DMS 273 (cell line): ENCODE data around the gene PTGR1.
A peak's percentile ranks its signal among the peaks of the same experiment; 100 is the strongest.

ENCODE experiments used
- DNase-seq: peaks from one replicate; lab custom pipeline; 2025; ENCODE audit not compliant: unreplicated experiment; lab: John Stamatoyannopoulos, UW

The PTGR1 gene

DNA sequence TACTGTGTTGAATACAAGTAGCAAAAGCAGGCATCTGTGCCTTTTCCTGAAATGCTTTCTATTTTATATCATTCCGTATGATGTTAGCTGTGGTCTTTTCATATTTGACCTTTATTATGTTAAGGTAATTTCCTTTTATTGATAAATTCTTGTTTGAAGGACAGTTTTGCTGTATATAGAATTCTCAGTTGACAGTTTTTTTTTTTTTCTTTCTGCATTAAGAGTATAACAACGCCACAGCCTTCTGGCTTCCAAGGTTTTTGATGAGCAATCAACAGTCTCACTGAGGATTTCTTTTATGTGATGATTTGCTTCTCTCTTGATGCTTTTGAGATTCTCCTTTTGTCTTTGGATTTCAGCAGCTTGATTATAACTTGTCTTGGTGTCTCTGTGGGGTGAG, 50.8 kb downstream of the PTGR1 start:
- no peak for DNase-seq

DNA sequence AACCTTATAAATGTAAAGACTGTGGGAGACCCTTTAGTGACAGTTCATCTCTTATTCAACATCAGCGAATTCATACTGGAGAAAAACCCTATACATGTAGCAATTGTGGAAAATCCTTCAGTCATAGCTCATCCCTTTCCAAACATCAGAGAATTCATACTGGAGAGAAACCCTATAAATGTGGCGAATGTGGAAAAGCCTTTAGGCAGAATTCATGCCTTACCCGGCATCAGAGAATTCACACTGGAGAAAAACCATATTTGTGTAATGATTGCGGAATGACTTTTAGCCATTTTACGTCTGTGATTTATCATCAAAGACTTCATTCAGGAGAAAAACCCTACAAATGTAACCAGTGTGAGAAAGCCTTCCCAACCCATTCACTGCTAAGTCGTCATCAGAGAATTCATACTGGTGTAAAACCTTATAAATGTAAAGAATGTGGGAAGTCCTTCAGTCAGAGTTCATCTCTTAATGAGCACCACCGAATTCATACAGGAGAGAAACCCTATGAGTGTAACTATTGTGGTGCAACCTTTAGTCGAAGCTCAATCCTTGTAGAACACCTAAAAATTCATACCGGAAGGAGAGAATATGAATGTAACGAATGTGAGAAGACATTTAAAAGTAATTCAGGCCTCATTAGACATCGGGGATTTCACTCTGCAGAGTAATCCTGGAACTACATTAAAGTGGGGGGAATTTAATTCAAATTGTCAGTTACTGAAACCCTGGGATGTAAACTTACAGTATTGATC, 56.8 kb downstream of the PTGR1 start:
- peak; percentile 25 for DNase-seq

DNA sequence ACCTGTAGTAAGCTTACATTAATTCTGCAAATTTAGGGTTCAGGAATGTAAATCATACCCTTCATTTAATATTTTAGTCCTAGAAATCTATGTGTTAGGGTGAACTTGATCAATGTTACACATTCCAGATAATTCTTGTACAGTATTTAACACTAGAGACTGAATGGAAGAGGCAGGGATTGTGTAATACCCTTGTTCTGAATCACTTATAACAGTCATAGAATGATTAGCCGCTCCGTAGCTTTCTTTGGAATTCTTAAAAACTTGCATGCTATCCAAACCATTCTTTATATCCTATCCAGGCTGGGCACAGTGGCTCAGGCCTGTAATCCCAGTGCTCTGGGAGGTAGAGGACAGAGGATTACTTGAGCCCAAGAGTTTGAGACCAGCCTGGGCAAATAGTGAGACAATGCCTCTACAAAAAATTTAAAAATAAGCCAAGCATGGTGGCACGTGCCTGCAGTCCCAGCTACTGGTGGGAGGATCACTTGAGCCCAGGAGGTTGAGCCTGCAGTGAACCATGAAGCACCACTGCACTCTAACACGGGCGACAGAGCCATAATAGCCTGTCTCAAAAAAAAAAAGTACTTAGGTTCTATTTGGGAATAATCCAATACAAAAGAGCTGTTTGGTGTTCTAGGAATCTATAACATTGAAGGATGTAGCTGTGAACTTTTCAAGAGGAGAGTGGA, 66.2 kb downstream of the PTGR1 start:
- no peak for DNase-seq

DNA sequence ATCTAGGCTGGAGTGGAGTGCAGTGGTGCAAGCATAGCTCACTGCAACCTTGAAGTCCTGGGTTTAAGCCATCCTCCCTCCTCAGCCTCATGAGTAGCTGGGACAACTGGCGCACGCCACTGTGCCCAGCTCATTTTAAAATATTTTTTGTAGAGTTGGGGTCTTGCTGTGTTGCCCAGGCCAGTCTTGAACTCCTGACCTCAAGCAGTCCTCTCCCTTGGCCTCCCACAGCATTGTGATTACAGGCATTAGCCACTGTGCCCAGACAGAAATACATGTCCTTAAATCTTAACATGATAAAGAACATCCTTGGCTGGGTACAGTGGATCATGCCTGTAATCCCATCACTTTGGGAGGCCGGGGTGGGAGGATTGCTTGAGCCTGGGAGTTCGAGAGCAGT, 67.7 kb downstream of the PTGR1 start:
- DNase-seq = no peak

DNA sequence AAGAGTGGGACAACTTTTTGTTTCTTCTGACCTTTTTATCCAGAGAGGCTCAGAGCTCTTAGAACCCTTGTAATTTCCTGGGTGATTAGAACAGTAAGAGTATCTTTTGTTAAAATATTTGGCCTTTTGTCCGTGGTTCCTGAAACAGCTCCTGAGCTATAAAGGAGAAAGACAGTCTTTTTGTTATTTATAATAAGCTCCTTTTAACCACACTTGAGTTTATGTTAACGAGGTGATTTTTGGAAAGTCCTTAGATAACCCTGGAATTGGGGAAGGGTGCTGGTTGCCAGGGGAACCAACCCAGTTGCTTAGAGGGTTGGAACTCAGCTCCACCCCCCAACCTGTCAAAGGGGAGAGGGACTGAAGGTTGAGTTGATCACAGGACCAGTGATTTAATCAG, 69.7 kb downstream of the PTGR1 start:
- peak; percentile 54 for DNase-seq

DNA sequence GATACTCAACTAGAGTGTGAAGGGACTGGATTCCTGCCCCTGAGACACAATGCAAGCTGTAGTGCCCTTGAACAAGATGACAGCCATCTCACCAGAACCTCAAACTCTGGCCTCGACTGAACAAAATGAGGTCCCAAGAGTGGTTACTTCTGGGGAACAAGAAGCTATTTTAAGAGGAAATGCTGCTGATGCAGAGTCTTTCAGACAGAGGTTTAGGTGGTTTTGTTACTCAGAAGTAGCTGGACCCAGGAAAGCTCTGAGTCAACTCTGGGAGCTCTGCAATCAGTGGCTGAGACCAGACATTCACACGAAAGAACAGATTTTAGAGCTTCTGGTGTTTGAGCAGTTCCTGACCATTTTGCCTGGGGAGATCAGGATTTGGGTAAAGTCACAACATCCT, 72.1 kb downstream of the PTGR1 start:
- DNase-seq = no peak

DNA sequence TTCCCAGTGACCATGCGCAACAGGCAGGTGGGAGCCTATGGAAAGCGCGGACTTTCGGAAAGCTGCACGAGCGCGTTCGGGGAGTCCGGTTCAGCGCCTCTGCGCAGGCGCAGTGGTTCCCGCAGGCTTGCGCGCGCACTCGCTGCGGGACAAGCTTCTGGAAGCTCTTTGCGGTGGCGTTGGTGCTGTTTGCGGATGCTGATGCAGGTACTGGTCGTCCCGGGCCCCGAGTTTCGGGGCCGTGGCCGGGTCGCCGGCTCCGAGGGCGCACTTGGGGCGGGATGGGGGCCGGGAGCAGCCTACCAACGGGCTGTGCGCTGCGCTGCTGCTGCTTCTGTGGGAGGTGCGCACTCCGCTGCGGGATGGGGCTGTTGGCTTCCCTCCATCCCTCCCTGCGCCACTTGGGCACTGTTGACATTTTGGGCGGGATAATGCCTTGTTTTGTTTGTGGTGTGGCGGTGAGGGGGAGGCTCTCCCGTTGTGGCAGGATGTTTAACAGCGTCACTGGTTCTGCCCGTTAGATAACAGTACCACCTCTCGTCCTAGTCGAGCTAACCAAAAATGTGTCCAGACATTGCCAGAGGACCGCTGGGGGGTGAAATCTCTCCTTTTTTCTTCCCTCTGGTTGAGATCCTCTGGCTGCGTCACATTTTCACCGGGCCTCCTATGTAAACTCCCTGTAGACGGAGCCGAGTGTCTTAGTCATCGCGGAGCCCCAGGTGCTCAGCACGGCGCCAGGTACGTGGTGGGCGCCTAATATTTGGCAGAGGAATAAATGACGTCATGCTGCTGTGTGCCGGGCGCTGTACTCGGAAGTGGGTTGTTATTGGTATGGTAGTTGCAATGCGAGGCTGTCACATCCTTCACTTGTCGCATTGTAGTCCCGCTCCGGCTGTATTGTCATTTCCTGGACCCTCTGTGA, 74.1 kb downstream of the PTGR1 start, which contains the start of gene ZNF483:
ZNF483 (plus strand) TSS at position 124 of the 922 bp plus-strand sequence. CDS start 2,217 bp downstream, outside the sequence.
- DNase-seq = peak; percentile 96

DNA sequence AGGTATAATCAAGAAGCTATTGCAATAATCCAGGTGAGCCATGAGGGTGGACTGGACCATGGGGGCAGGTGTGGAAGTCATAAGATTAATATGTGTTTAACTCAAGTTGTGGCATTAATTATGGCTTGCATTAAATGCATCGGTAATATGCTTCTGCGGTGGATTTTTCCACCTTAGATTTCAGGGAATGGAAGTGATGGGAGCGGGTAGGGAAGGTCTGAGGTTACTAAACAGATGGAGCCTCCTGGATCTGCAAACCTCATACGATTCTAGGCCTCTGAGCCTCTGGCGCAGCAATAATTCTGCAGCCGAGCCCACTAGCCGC, 74.8 kb downstream of the PTGR1 start:
- no peak for DNase-seq

DNA sequence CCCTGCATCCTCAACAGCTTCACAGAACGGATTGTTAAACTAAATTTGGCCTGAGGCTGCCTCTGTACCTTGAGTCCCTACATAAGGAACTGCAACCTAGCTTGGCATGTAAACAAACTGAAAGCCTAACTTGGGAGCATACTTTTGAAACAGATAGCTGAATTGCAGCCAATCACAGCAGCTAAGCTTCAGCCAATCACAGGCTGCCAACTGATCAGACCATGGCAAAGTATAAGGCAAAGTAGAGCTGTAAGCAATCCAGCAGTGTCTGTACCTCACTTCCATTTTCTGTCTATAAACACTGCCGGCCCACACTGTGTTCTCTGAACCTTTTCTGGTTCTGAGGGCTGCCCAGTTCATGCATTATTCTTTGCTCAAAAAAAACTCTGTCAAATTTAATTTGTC, 83.4 kb downstream of the PTGR1 start:
- DNase-seq = peak; percentile 35

DNA sequence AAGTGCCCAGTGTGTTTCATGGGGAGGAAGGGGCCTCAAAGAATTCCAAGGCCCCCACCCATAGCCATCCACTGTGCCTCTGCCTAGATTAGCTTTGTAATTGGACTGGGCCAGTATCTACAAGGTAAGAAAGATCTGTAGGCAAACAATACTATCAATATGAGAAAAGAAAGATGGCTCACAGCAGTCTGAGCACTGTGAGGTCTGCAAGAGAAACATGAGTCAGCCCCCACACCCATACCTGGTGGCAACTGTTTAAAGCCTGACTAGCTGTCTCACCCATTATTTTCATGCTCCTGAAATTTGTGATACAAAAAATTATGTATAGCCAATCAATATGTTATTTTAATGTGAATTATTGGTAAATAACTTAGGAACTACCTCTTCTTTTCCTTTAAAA, 84.5 kb downstream of the PTGR1 start:
- DNase-seq = no peak
